Femur (tissue), 1 donor: Measurements from ENCODE around the gene ACR.
A peak's percentile ranks its signal among the peaks of the same experiment; 100 is the strongest.
"Not testable (repeated sequence)": the region's sequence is repeated elsewhere in the genome, so short reads cannot be mapped to it uniquely, and the experiment has no call there.

Experiments
- DNase-seq: peaks from one replicate; pipeline ENCODE4 v3.0.0-alpha.2; 2017

Gene ACR

DNA sequence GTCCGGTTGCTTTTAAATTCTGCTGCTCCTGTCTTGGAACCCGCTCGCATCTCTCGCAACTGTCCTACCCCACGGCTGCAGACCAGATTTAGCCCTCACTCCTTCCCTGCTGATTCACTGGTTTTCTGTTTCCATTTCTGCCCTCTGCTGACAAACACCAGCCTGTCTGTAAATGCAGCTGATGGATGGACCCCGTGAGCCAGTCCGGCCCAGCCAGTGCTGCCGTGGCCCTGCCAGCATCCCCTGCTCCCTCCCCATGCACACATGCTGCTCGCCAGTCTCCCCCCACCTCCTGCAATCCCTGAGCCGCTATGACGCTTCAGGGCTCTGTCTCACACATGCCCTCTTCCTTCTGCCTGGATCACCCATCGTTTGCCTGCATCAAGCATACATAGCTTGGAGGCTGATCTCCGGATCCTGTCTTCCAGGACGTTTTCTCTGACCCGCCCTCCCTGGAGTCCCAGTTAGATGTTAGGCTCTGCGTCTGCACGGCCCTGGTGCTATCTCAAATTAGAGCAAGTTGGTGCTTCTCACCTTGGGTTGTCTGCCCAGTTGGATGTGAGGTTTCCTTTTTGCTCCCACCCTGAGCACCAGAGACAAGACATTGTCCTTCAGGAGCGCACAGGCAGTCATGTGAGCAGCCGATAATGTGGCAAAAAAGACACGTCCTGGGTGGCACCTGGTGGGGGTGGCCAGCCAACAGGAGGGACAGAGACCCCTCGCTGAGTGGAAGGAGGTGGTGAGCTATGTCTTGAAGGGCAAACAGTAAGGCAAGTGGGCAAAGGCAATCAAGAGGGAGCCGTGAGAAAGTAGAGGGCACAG lies 4.3 kb upstream of the ACR start:
- DNase-seq: no peak

DNA sequence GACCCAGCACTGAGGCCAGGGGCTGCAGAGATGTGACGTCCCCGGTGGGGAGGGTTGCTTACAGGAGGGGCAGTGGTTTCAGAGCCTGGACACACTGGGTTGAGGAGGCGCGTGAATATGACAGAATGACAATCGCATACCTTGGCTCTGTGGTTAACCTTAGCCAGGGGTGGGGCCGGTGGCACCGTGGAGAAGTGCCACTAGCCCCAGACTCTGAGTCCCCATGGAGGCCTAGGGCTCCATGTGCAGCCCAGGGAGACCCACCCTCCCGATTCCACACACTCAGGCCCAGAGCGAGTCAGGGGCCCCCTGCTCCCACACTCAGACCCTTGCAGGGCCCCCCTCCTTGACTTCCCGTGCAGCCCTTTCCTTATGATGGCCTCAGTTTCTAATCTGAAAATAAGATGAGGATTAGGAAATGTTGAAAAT lies 3.6 kb upstream of the ACR start:
- no peak for DNase-seq

DNA sequence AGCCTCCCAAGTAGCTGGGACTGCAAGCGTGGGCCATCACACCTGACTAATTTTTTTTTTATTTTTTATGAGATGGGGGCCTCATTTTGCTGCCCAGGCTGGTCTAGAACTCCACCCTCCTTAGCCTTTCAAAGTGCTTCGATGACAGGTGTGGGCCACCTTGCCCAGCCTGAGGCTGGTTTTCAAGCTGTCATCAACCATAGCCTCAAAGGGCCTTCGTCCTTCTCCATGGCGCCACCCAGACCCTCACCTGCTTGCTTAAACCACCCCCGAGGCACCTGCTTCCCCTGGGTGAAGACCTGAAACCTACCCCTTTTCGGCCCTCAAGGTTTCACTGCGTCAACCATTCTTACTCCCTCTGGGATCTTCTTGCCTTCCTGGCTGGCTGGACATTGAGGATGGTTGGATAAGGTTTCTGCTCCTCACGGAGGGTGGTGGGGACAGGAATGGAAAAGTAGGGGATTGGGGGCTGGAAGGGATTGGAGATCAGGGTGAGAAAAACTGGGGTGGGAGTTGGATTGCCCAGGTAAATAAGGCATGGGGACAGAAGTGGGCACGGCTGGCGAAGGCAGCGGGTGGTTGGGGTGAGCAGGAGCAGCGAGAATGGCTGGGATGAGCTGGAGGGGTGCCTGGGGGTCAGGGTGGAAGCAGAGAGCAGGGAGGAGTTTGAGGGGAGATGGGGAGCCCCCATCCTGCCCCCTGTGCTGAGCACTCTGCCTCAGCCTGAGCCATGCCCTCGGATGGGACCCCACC lies 2.8 kb upstream of the ACR start:
- no peak for DNase-seq

DNA sequence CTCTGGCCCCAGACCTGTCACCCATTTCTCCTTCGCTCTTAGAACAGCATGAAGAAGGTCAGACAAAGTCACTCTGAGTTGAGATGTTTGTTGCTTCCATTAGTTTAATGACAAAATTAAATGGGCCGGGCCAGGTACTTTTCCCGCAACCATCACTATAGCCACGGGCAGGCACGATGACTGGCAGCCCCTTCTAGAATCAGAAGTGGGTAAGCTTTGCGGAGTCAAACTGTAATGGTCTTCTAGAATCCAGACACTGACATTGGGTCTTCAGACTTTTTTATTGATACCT lies 2.3 kb upstream of the ACR start:
- no peak for DNase-seq

GRCh38 chr22:50738649-50739227 lies 734 bp downstream of the ACR start:
- peak; percentile 10 for DNase-seq

GRCh38 chr22:50739279-50739691 lies 1.3 kb downstream of the ACR start:
- DNase-seq: peak; percentile 13

DNA sequence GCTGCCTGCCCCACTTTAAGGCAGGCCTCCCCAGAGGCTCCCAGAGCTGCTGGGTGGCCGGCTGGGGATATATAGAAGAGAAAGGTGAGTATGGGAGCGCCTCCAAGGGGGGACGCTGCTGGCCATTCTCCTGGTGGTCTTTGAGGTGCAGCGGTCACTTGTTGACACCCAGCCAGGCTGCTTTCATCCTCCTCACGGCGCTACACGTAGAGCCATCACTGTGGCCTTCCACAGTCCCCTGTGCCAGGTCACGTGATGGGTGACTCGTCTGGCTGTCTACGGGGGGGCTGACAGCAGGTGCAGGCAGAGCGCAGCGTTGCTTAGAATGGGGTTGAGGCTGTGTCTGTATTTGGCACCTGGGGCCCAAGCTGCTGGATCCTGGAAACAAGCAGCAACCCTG lies 1.9 kb downstream of the ACR start:
- peak; percentile 17 for DNase-seq

DNA sequence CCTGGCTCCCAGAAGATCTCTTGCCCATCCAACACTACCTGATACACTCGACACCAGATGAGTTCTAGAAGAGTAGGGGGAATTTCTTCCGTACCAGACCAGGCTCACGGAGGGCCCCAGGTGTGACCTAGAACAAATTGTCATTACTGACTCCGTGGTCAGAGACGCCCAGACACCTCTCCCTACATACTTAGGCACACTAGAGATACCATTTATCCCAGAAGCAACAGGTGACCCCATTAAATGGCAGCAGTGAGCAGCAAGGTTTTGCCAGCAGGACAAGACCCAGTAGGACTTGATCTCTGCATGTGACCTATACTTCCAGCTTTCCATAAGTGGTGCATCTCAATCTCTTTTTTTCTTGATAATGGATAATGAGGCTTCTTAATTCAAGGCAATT lies 2.7 kb downstream of the ACR start:
- DNase-seq: not testable (repeated sequence)

GRCh38 chr22:50744424-50744823 lies 6.4 kb downstream of the ACR start:
- not testable (repeated sequence) for DNase-seq

DNA sequence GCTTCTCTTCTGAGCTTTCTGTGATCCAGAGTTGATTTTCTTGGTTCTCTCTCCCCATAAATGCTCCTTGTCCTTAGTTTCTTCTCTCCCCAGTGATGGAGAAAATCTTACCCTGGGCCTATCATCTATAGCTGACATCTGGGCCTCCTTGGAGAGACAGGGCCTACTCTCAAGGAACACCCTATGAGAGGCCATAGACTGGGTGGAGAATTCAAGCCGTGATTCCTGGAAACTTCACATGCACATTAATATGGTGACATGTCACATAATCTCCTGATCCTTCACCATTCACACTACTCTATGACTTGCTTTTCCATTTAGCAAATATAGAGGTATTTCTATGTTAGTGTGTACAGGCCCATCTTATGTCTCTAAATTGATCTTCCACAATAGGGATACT lies 9.5 kb downstream of the ACR start:
- not testable (repeated sequence) for DNase-seq

DNA sequence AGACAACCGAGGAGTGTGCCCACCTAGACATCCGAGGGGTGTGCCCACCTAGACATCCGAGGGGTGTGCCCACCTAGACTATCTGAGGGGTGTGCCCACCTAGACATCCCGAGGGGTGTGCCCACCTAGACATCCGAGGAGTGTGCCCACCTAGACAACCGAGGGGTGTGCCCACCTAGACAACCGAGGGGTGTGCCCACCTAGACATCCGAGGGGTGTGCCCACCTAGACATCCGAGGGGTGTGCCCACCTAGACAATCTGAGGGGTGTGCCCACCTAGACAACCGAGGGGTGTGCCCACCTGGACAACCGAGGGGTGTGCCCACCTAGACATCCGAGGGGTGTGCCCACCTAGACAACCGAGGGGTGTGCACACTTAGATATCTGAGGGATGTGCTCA lies 10.6 kb downstream of the ACR start:
- DNase-seq: not testable (repeated sequence)

DNA sequence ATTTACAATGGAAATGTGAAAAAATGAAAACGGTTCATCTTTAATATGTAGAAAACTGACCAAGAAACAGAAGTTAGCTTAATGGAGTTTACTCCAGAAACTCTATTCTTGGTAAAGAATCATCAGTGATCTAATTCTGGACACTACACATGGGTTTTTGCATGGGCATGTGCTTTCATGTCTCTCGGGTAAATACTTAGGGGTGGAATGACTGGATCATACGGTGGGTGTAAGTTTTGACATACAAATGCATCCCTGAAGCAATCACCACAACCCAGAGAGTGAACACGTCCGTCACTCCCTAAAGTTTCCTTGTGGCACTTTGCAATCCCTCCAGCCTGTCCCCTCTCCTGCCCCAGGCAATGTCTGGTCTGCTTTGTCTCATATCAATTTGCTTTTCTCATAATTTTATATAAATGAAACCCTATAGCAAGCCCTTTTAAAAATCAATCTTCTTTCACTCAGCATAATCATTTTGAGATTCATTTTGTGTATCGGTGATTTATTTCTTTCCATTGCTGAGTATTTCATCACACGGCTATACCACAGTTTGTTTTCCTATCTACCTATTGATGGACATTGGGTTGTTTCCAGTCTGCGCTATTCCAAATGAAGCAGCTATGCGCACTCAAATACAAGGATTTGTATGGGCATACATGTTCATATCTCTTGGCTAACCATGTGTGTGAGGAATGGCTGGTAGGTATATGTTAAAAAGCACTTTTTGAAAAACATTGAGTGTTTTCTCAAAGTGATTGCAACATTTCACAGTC lies 11.5 kb downstream of the ACR start:
- not testable (repeated sequence) for DNase-seq

GRCh38 chr22:50755251-50755650 lies 17.2 kb downstream of the ACR start:
- not testable (repeated sequence) for DNase-seq

- not testable (repeated sequence) for DNase-seq
Measured at GRCh38 chr22:50756406-50756805, 18.4 kb downstream of the ACR start.

- DNase-seq: not testable (repeated sequence)
Measured at GRCh38 chr22:50756949-50757491, 19.0 kb downstream of the ACR start.

GRCh38 chr22:50759597-50760341 lies 21.8 kb downstream of the ACR start:
- DNase-seq: not testable (repeated sequence)

- not testable (repeated sequence) for DNase-seq
Measured at GRCh38 chr22:50761829-50762228, 23.8 kb downstream of the ACR start.

DNA sequence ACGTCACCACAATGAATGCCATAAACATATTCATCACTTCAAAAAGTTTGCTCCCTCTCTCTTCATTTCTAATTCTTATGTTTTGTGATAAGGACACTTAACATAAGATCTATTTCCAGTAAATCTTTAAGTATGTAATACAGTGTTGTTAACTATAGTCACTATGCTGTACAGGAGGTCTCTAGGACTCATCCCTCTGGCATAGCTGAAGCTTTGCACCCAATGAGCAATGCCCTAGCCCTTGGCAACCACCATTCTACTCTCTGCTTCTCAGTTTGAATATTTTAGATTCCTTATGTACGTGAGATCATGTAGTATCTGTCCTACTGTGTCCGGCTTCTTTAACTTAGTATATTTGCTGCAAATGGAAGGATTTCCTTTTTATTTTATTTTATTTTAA lies 26.3 kb downstream of the ACR start:
- not testable (repeated sequence) for DNase-seq

DNA sequence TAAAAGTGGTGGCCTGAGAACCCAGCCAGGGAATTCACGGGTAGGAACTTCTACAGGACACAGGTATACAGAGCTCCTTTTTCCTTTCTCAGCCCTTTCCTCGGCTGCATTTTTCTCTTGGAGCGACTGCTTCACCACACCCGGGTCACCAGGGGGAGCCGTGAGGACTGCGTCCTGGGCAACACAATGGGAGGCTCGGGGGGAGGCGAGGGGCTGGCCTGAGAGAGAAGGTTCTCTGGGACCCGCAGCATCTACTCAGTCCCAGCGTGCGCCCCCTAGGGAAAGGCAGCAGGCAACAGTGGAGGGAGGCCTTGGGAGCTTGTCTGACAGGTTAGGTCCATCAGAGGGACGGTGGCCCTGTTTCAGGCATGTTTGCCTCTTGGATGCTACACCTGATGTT lies 37.1 kb downstream of the ACR start:
- peak; percentile 25 for DNase-seq

- not testable (repeated sequence) for DNase-seq
Measured at GRCh38 chr22:50777631-50778030, 39.6 kb downstream of the ACR start.

- DNase-seq: not testable (repeated sequence)
Measured at GRCh38 chr22:50780244-50780643, 42.2 kb downstream of the ACR start.

DNA sequence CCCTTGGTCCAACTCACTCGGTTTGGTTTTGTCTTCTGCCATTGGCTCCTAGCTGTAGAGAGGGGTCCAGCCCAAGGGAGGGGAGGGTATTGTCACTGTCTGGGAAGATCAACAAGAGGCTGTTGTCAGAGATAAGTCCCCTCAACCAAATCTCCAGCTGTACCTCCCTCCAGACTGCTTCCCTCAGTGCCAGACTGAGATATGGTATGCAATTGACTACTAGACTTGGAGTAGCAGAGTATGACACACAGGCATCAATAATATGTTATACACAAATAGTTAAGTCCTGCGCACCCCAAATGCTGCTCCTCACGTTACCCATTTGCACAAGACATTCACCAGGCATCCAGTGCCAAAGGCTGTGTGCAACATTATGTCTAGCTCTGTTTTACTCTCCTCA lies 44.2 kb downstream of the ACR start:
- DNase-seq: not testable (repeated sequence)
